SW 1271 (cell line): ENCODE measurements around the gene TRAPPC14.
"Not testable (repeated sequence)": the region's sequence is repeated elsewhere in the genome, so short reads cannot be mapped to it uniquely, and the experiment has no call there.

Source experiments
- DNase-seq, 2 experiments: peaks; one replicate each; lab custom pipeline; 2025; lab: John Stamatoyannopoulos, UW

The TRAPPC14 gene

GRCh38 chr7:100158229-100159098, at the start of gene TRAPPC14:
Gene TRAPPC14 (minus strand): TSS chr7:100158723. CDS start chr7:100158499, 224 bp downstream.
- DNase-seq: peak in 1 of 2 experiments; percentile 79

GRCh38 chr7:100204454-100204853, 45.9 kb upstream of the TRAPPC14 start:
- no peak for DNase-seq

- DNase-seq: no peak
Measured at GRCh38 chr7:100200693-100201092, 42.2 kb upstream of the TRAPPC14 start.

GRCh38 chr7:100198266-100198665, 39.7 kb upstream of the TRAPPC14 start:
- no peak for DNase-seq

- DNase-seq: not testable (repeated sequence)
Measured at GRCh38 chr7:100195901-100196322, 37.4 kb upstream of the TRAPPC14 start.

GRCh38 chr7:100195222-100195621, 36.7 kb upstream of the TRAPPC14 start:
- DNase-seq: no peak

- no peak for DNase-seq
Measured at GRCh38 chr7:100192969-100193368, 34.4 kb upstream of the TRAPPC14 start.

GRCh38 chr7:100192281-100192862, 33.8 kb upstream of the TRAPPC14 start:
- not testable (repeated sequence) for DNase-seq

GRCh38 chr7:100191775-100192174, 33.3 kb upstream of the TRAPPC14 start:
- DNase-seq: no peak

- no peak for DNase-seq
Measured at GRCh38 chr7:100190048-100190711, 31.7 kb upstream of the TRAPPC14 start.

- DNase-seq: no peak
Measured at GRCh38 chr7:100189061-100189460, 30.5 kb upstream of the TRAPPC14 start.

GRCh38 chr7:100185726-100186125, 27.2 kb upstream of the TRAPPC14 start:
- DNase-seq: no peak

GRCh38 chr7:100183090-100183489, 24.6 kb upstream of the TRAPPC14 start:
- not testable (repeated sequence) for DNase-seq

GRCh38 chr7:100182616-100183015, 24.1 kb upstream of the TRAPPC14 start:
- DNase-seq: not testable (repeated sequence)

- DNase-seq: not testable (repeated sequence)
Measured at GRCh38 chr7:100180084-100180483, 21.6 kb upstream of the TRAPPC14 start.

- peak; percentile 97 to 98 for DNase-seq
Measured at GRCh38 chr7:100177045-100178001, 18.8 kb upstream of the TRAPPC14 start, which contains the start of the genes GPC2 and STAG3. Gene GPC2 (minus strand): TSS chr7:100177381. CDS start chr7:100177199, 182 bp downstream. Gene STAG3 (plus strand): TSS chr7:100177918. CDS start chr7:100180557, 2,639 bp downstream.

GRCh38 chr7:100176096-100177044, 17.8 kb upstream of the TRAPPC14 start:
- no peak for DNase-seq

GRCh38 chr7:100175296-100175935, 16.9 kb upstream of the TRAPPC14 start:
- no peak for DNase-seq

- DNase-seq: no peak
Measured at GRCh38 chr7:100174582-100174981, 16.1 kb upstream of the TRAPPC14 start.
